ENCODE measurements around the gene KCNK4.
A peak's percentile ranks its signal among the peaks of the same experiment; 100 is the strongest.

KCNK4 gene

DNA sequence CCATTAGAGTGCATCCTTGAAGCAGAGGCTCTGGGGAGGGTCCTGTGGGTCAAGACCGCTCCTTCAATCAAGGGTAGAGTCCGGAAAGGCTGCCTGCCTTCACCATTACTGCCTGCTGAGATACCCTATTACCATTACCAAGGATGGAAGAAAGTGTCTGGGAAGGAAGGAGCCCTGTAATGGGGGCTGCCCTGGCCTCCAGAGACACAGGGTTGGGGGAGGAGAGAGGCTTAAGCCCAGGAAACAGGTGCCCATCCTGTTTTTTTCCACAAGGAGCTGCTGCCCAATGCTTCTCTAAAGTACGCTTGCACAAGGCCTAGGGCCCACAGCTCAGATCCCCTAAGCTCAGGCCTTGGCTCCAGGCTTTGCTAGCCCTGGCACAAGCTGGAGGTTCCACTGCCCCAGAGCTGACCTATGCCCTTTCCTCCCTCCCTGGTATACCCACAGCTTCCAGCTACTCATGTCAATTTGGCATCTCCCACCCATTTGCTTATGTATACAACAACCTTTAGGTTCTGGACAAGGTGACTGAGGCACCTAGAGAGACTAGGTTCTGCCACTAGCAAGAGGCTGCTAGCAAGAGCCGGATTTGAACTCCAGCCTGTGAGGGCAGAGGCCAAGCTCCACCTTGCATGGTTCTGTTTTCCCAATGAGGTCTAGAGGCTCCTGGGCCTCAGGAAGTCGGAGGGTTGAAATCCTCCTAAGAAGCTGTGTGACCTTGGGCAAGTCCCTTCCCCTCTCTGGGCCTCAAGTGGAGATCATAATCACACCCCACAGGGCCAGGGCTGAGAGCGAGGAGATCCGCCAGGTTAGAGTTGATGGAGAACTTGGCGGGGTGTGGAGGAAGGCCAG is 41.3 kb upstream of the KCNK4 start:
- Histone ChIP-seq H3K4me3 (no peak overlapping the region), H3K27ac (no peak overlapping the region)
- TF ChIP-seq, protein P1, sequence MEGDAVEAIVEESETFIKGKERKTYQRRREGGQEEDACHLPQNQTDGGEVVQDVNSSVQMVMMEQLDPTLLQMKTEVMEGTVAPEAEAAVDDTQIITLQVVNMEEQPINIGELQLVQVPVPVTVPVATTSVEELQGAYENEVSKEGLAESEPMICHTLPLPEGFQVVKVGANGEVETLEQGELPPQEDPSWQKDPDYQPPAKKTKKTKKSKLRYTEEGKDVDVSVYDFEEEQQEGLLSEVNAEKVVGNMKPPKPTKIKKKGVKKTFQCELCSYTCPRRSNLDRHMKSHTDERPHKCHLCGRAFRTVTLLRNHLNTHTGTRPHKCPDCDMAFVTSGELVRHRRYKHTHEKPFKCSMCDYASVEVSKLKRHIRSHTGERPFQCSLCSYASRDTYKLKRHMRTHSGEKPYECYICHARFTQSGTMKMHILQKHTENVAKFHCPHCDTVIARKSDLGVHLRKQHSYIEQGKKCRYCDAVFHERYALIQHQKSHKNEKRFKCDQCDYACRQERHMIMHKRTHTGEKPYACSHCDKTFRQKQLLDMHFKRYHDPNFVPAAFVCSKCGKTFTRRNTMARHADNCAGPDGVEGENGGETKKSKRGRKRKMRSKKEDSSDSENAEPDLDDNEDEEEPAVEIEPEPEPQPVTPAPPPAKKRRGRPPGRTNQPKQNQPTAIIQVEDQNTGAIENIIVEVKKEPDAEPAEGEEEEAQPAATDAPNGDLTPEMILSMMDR (IDR thresholded peaks at IDR 0.05) = no peak
- no peak for DNase-seq (ENCODE audit: low spot score)

DNA sequence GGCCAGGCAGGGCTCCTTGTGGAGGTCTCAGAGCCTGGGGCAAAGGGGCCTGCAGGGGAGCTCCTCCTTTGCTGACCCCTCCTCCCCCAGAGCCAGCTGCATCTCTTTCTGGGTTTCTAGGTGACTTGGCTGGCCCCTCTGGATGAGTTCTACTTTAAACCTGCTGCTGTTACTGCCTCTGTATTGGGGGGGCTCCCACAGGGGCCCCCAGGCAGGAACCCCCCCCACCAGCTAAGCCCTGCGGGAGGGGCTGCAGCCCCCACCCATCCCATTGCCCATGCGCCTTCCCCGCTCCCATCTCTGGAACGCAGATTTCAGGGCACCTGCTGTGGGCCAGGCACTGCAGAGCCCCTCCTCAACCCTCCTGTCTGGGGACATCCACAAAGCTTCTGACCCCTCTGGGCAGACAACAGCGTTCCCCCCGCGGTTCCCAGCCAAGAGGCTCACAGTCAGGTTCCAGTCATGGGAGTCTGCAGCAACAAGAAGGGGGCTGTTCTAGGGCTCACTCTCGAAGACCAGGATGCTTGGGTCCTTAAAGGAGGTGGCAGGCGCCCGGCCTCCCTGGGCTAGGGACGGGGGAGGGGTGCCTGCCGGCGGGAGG is 40.6 kb upstream of the KCNK4 start:
- TF ChIP-seq, protein P1 (IDR thresholded peaks at IDR 0.05) = no peak
- H3K27ac ChIP-seq = peak overlapping the region; percentile 28 to 80
- no peak for DNase-seq (ENCODE audit: low spot score)
- peak overlapping the region; percentile 83 for H3K4me3 ChIP-seq

- no peak for DNase-seq (ENCODE audit: low spot score)
- TF ChIP-seq, protein P1 (IDR thresholded peaks at IDR 0.05) = peak; percentile 83
- Histone ChIP-seq H3K4me3 (peak within 1 kb of the TSS; percentile 83), H3K27ac (peak within 1 kb of the TSS; percentile 67 to 80)
Observed at GRCh38 chr11:64251016-64251752, 39.9 kb upstream of the KCNK4 start, which contains the start of gene PLCB3. Gene PLCB3 (plus strand): TSS chr11:64251530. CDS start chr11:64251650, 120 bp downstream.

GRCh38 chr11:64251753-64252002 is 39.4 kb upstream of the KCNK4 start:
- peak overlapping the region; percentile 83 for H3K4me3 ChIP-seq
- DNase-seq (ENCODE audit: low spot score) = no peak
- peak overlapping the region; percentile 67 to 80 for H3K27ac ChIP-seq
- TF ChIP-seq, protein P1 (IDR thresholded peaks at IDR 0.05) = no peak

- Histone ChIP-seq H3K4me3 (peak overlapping the region; percentile 83), H3K27ac (peak overlapping the region; percentile 67 to 80)
- DNase-seq (ENCODE audit: low spot score) = no peak
- TF ChIP-seq, protein P1 (IDR thresholded peaks at IDR 0.05) = no peak
Observed at GRCh38 chr11:64252003-64252872, 38.9 kb upstream of the KCNK4 start.

DNA sequence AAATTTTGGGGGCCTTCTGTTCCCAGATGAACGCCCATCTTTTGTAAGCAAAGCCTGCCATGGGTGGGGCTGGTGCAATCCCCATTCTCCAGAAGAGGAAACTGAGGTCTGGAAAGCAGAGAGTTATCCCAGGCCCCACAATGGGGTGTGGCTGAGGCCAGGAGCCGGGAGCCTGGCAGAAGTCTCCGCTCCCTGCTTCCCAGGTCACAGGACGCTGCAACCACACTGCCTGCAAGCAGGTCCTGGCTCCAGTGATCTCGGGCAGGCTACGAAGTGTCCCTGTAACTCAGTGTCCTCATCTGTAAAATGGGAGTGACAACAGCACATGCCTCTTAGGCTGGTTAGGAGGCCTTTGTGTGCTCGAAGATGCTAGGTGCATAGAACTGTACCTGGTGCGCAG is 38.1 kb upstream of the KCNK4 start:
- H3K27ac ChIP-seq = peak overlapping the region; percentile 67 to 80
- no peak for DNase-seq (ENCODE audit: low spot score)
- H3K4me3 ChIP-seq = peak overlapping the region; percentile 83
- TF ChIP-seq, protein P1 (IDR thresholded peaks at IDR 0.05) = no peak
